OCI-LY3 (cell line): ENCODE results near the gene SEC14L1.

Experiments used
- H2AFZ ChIP-seq: fragments of 200-600, 300-600 bp; shearing (Covaris generic); 2 replicates; pipeline ENCODE4 v1.6.0; 2014; ENCODE audit warnings: antibody characterized with exemption, low read depth, low read length
- H3K27ac ChIP-seq: fragments of 200-600, 300-600 bp; sonication (generic); 2 replicates; pipeline ENCODE4 v1.5.1; 2014; ENCODE audit warnings: mild to moderate bottlenecking, low read length, moderate library complexity, mixed read lengths
- H3K27me3 ChIP-seq: fragments of 200-600, 300-600 bp; sonication (generic); 2 replicates; pipeline ENCODE4 v1.6.1; 2014; ENCODE audit warnings: low read depth, low read length, mixed read lengths
- H3K36me3 ChIP-seq: fragments of 200-600, 300-600 bp; sonication (generic); replicated peaks from 2 replicates; pipeline ENCODE3; 2014; ENCODE audit warnings: low read depth, low read length, mixed read lengths
- H3K4me1 ChIP-seq: fragments of 300-600, 200-600 bp; sonication (generic); 2 replicates; pipeline ENCODE4 v1.6.1; 2014; ENCODE audit warnings: low read length, mixed read lengths
- H3K4me2 ChIP-seq: fragments of 200-600, 300-600 bp; sonication (generic); 2 replicates; pipeline ENCODE4 v1.6.1; 2014; ENCODE audit warnings: low read length, mixed read lengths
- H3K4me3 ChIP-seq: fragments of 300-600, 200-600 bp; sonication (generic); 2 replicates; pipeline ENCODE4 v1.5.1; 2014; ENCODE audit warnings: antibody characterized with exemption, mild to moderate bottlenecking, low read length, moderate library complexity
- H3K79me2 ChIP-seq: fragments of 300-600, 200-600 bp; shearing (Covaris generic); 2 replicates; pipeline ENCODE4 v1.6.1; 2014; ENCODE audit warnings: mild to moderate bottlenecking, low read length, mixed read lengths
- H3K9ac ChIP-seq: fragments of 300-600, 200-600 bp; shearing (Covaris generic); 2 replicates; pipeline ENCODE4 v1.6.0; 2014; ENCODE audit warnings: mild to moderate bottlenecking, low read length, moderate library complexity
- H3K9me3 ChIP-seq: fragments of 200-600, 300-600 bp; shearing (Covaris generic); 2 replicates; pipeline ENCODE4 v1.6.1; 2014; ENCODE audit warnings: low read length, mixed read lengths; ENCODE audit not compliant: insufficient read depth
- H4K20me1 ChIP-seq: fragments of 200-600, 300-600 bp; sonication (generic); 2 replicates; pipeline ENCODE4 v1.6.1; 2016; ENCODE audit warnings: low read length, mixed read lengths; ENCODE audit not compliant: insufficient read depth
- CTCF ChIP-seq: fragments of 200-600, 300-600 bp; sonication (generic); IDR thresholded peaks from 2 replicates; pipeline ENCODE4 v1.5.1; 2014; ENCODE audit warnings: antibody characterized with exemption, low read length, low read depth
- EZH2phosphoT487 ChIP-seq: fragments of 200-600 bp; shearing (Covaris generic); IDR thresholded peaks from 2 replicates; pipeline ENCODE4 v1.6.1; 2018; ENCODE audit warnings: antibody characterized with exemption, mixed run types, low read depth

The SEC14L1 gene

GRCh38 chr17:77222356-77222755, 81.6 kb downstream of the SEC14L1 start:
- H3K4me2 ChIP-seq, result no peak overlapping the region
- H3K4me1 ChIP-seq, result no peaks in the 10 kb centered on the region
- no peak overlapping the region for H2AFZ ChIP-seq
- no peaks in the 10 kb centered on the region for H3K79me2 ChIP-seq
- TF ChIP-seq EZH2phosphoT487, result no peak
- no peak for TF ChIP-seq CTCF
- H3K27ac ChIP-seq, result no peak overlapping the region
- no peak overlapping the region for H3K4me3 ChIP-seq
- no peaks in the 10 kb centered on the region for H4K20me1 ChIP-seq
- H3K27me3 ChIP-seq, result no peaks in the 10 kb centered on the region
- peaks cover 11% of the 10 kb centered on the region; the same call in 1 of the 2 replicates for H3K9me3 ChIP-seq
- no peak overlapping the region for H3K9ac ChIP-seq
- H3K36me3 ChIP-seq, result peaks cover 20% of the 10 kb centered on the region

GRCh38 chr17:77223642-77224420, 83.1 kb downstream of the SEC14L1 start:
- no peak overlapping the region for H3K4me3 ChIP-seq
- H4K20me1 ChIP-seq, result no peaks in the 10 kb centered on the region
- no peak overlapping the region for H3K9ac ChIP-seq
- H3K36me3 ChIP-seq, result peaks cover 12% of the 10 kb centered on the region
- H3K79me2 ChIP-seq, result no peaks in the 10 kb centered on the region
- TF ChIP-seq EZH2phosphoT487 (no peak), CTCF (no peak)
- no peak overlapping the region for H3K4me2 ChIP-seq
- H2AFZ ChIP-seq, result no peak overlapping the region
- H3K4me1 ChIP-seq, result no peaks in the 10 kb centered on the region
- H3K9me3 ChIP-seq, result peaks cover 11% of the 10 kb centered on the region; the same call in 1 of the 2 replicates
- no peak overlapping the region for H3K27ac ChIP-seq
- no peaks in the 10 kb centered on the region for H3K27me3 ChIP-seq

GRCh38 chr17:77225265-77225664, 84.5 kb downstream of the SEC14L1 start:
- Histone ChIP-seq H3K9ac (no peak overlapping the region), H3K27ac (no peak overlapping the region), H3K79me2 (no peaks in the 10 kb centered on the region), H4K20me1 (no peaks in the 10 kb centered on the region), H3K4me1 (no peaks in the 10 kb centered on the region), H2AFZ (no peak overlapping the region), H3K4me2 (no peak overlapping the region), H3K9me3 (peaks cover 11% of the 10 kb centered on the region; the same call in 1 of the 2 replicates), H3K27me3 (no peaks in the 10 kb centered on the region), H3K36me3 (peaks cover 9% of the 10 kb centered on the region), H3K4me3 (no peak overlapping the region)
- TF ChIP-seq CTCF, result no peak
- TF ChIP-seq EZH2phosphoT487, result no peak

- H3K27ac ChIP-seq, result no peak overlapping the region
- no peak overlapping the region for H3K4me3 ChIP-seq
- no peaks in the 10 kb centered on the region for H3K79me2 ChIP-seq
- no peak overlapping the region for H3K9ac ChIP-seq
- no peak overlapping the region for H2AFZ ChIP-seq
- H3K27me3 ChIP-seq, result no peaks in the 10 kb centered on the region
- H3K9me3 ChIP-seq, result peaks cover 11% of the 10 kb centered on the region; the same call in 1 of the 2 replicates
- no peak overlapping the region for H3K4me2 ChIP-seq
- H3K36me3 ChIP-seq, result peaks cover 6% of the 10 kb centered on the region
- no peaks in the 10 kb centered on the region for H4K20me1 ChIP-seq
- no peak for TF ChIP-seq EZH2phosphoT487
- no peak for TF ChIP-seq CTCF
- H3K4me1 ChIP-seq, result no peaks in the 10 kb centered on the region
These were observed 86.9 kb downstream of the SEC14L1 start for GRCh38 chr17:77227461-77228240.
